H1 (cell line): ENCODE data around the gene TSPAN9.

Experiments
- HDAC2 ChIP-seq, 2 experiments: fragments of 300-600 bp in 1 of 2; sonication (generic) in 1 of 2; IDR thresholded peaks; 2 replicates each; pipeline ENCODE4 v1.6.1; 2011 to 2012; ENCODE audit warnings: low read depth in 2 of 2, low read length in 2 of 2, mild to moderate bottlenecking in 2 of 2, moderate library complexity in 2 of 2, borderline replicate concordance in 1 of 2, inconsistent platforms in 1 of 2
- JUN ChIP-seq: IDR thresholded peaks from 2 replicates; pipeline ENCODE4 v1.6.1; 2011; ENCODE audit warnings: low read depth, mild to moderate bottlenecking, improper control_type of control experiment, low read length
- NRF1 ChIP-seq: IDR thresholded peaks from 2 replicates; pipeline ENCODE4 v1.6.1; 2011; ENCODE audit warnings: mild to moderate bottlenecking, low read depth, low read length, improper control_type of control experiment
- POLR2A ChIP-seq, 2 experiments: IDR thresholded peaks; 1 replicate in 1 of 2; 2 replicates in 1 of 2; pipeline ENCODE4 v1.6.1; 2011; ENCODE audit warnings: low read depth in 2 of 2, low read length in 2 of 2, mild to moderate bottlenecking in 2 of 2; ENCODE audit errors: control extremely low read depth in 1 of 2
- POLR2AphosphoS5 ChIP-seq: IDR thresholded peaks from 2 replicates; pipeline ENCODE4 v1.6.1; 2011; ENCODE audit warnings: low read depth, low read length
- SP1 ChIP-seq: IDR thresholded peaks from 2 replicates; pipeline ENCODE4 v1.6.1; 2011; ENCODE audit warnings: low read depth, low read length
- SP2 ChIP-seq: IDR thresholded peaks from 2 replicates; pipeline ENCODE4 v1.6.1; 2012; ENCODE audit warnings: mild to moderate bottlenecking, low read length, inconsistent platforms
- SRF ChIP-seq: IDR thresholded peaks from 2 replicates; pipeline ENCODE4 v1.6.1; 2011; ENCODE audit warnings: mild to moderate bottlenecking, low read depth, low read length, moderate library complexity
- USF2 ChIP-seq: IDR thresholded peaks from 2 replicates; pipeline ENCODE4 v1.6.1; 2011; ENCODE audit warnings: low read length, improper control_type of control experiment
- TF ChIP-seq, protein P1 (sequence below), 3 experiments: IDR thresholded peaks; 1 replicate in 2 of 3; 2 replicates in 1 of 3; pipeline versions ENCODE4 v1.5.1 to v1.6.1; 2011; ENCODE audit warnings: low read length in 3 of 3, mild to moderate bottlenecking in 3 of 3, inconsistent platforms in 2 of 3, low read depth in 1 of 3, moderate library complexity in 1 of 3; ENCODE audit not compliant: insufficient read depth in 1 of 3; ENCODE audit errors: control extremely low read depth in 1 of 3

DNA sequence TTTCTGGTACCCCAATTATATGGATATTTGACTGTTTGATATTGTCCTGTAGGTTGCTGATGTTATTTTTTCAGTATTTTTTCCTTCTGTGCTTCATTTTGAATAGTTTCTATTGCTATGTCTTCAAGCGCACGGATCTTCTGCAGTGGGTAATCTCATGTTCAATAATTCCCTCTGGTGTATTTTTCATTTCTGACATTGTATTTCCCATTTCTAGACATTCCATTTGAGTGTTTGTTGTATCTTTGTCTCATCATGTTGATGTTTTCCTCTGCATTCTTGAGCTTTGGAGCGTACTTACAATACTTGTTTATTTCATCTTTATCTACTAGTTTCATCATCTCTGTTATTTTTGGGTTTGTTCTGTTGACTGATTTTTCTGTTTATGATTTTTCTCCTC is 22.0 kb downstream of the TSPAN9 start:
- TF ChIP-seq JUN (no peak), NRF1 (no peak), POLR2AphosphoS5 (no peak), HDAC2 (IDR thresholded peaks at IDR 0.05; ENCODE audit: borderline replicate concordance in 1 of 2, low read depth in 2 of 2, low read length in 2 of 2) (no peak), SP2 (no peak), POLR2A (IDR thresholded peaks at IDR 0.05; ENCODE audit: control extremely low read depth in 1 of 2, low read depth in 2 of 2, low read length in 2 of 2) (no peak), SRF (no peak), SP1 (no peak), USF2 (no peak)
- TF ChIP-seq, protein P1, sequence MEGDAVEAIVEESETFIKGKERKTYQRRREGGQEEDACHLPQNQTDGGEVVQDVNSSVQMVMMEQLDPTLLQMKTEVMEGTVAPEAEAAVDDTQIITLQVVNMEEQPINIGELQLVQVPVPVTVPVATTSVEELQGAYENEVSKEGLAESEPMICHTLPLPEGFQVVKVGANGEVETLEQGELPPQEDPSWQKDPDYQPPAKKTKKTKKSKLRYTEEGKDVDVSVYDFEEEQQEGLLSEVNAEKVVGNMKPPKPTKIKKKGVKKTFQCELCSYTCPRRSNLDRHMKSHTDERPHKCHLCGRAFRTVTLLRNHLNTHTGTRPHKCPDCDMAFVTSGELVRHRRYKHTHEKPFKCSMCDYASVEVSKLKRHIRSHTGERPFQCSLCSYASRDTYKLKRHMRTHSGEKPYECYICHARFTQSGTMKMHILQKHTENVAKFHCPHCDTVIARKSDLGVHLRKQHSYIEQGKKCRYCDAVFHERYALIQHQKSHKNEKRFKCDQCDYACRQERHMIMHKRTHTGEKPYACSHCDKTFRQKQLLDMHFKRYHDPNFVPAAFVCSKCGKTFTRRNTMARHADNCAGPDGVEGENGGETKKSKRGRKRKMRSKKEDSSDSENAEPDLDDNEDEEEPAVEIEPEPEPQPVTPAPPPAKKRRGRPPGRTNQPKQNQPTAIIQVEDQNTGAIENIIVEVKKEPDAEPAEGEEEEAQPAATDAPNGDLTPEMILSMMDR (IDR thresholded peaks at IDR 0.05; ENCODE audit: control extremely low read depth in 1 of 3, insufficient read depth in 1 of 3, low read depth in 1 of 3, low read length in 3 of 3), result no peak
